Transverse colon (tissue), 4 donors: ENCODE measurements around the gene RGR. TPM values are rescaled to one million over a fixed set of nuclear protein-coding genes. Genes with fewer than 3 reads are reported as not detected.
"Not testable (repeated sequence)": the region's sequence is repeated elsewhere in the genome, so short reads cannot be mapped to it uniquely, and the experiment has no call there.

Experiments
- DNase-seq: peaks from one replicate; pipeline ENCODE4 v3.0.0-alpha.2; 2019
- H3K27ac ChIP-seq, 4 donors: fragments of 200-600 bp; sonication (generic); 2 replicates each; pipeline ENCODE4 v1.5.1; 2016 to 2018; ENCODE audit warnings: inconsistent platforms in 4 of 4
- H3K27me3 ChIP-seq: fragments of 200-600 bp; sonication (generic); 2 replicates; pipeline ENCODE4 v1.5.1; 2017; ENCODE audit warnings: inconsistent platforms
- H3K36me3 ChIP-seq, 4 donors: fragments of 200-600 bp; sonication (generic); 2 replicates each; pipeline ENCODE4 v1.5.1; 2017 to 2019; ENCODE audit warnings: inconsistent platforms in 4 of 4
- H3K4me1 ChIP-seq, 4 donors: fragments of 200-600 bp; sonication (generic); 2 replicates each; pipeline ENCODE4 v1.5.1; 2017 to 2020; ENCODE audit warnings: inconsistent platforms in 4 of 4
- H3K4me3 ChIP-seq, 4 donors: fragments of 200-600 bp; sonication (generic); 1 replicate in 1 of 4; 2 replicates in 3 of 4; pipeline versions ENCODE4 v1.5.1 to v1.6.1; 2017 to 2019; ENCODE audit warnings: inconsistent platforms in 4 of 4
- H3K9me3 ChIP-seq, 2 donors: fragments of 200-600 bp; sonication (generic); 2 replicates each; pipeline ENCODE4 v1.5.1; 2017 to 2019; ENCODE audit warnings: inconsistent platforms in 2 of 2
- EP300 ChIP-seq: sonication (generic); formaldehyde crosslinking; IDR thresholded peaks from one replicate; pipeline ENCODE4 v1.6.1; 2017; ENCODE audit warnings: antibody characterized with exemption, low read depth
- POLR2A ChIP-seq: fragments of 450-650 bp; IDR thresholded peaks from one replicate; pipeline ENCODE4 v1.6.1; 2016; ENCODE audit warnings: antibody characterized with exemption, mild to moderate bottlenecking, moderate library complexity
- POLR2AphosphoS5 ChIP-seq, 3 donors: sonication (generic); formaldehyde crosslinking; IDR thresholded peaks; one replicate each; pipeline ENCODE4 v1.6.1; 2016; ENCODE audit warnings: antibody characterized with exemption in 3 of 3
- WGBS, 2 donors: methylation state at CpG; one replicate each; pipeline ENCODE4 v1.1.5; 2018; ENCODE audit warnings: low coverage in 1 of 2; 5-methylcytosine and 5-hydroxymethylcytosine counted together
- in situ Hi-C, 4 donors: fragments of 200-750 bp; cut with MboI; loops; one replicate each; pipeline versions ENCODE4 v1.15.0 to v1.15.1; 2017; ENCODE audit warnings: low sequenced_read_pairs in 3 of 4, low pct_ligation_motif_present in 1 of 4, low pct_unique_long_range_greater_than_20kb in 1 of 4
- intact Hi-C: fragments of 100-400 bp; cut with DNase I; formaldehyde crosslinking; loops from one replicate; pipeline ENCODE4 v1.15.1; 2023; ENCODE audit warnings: low total_unique reads
- total RNA-seq, 4 donors: library from RNA; depleted of rRNA; stranded (reverse); fragments of >200 nt; gene quantifications; one replicate each; pipeline ENCODE4 v1.1.0, GENCODE V29; 2016
- TF ChIP-seq, protein P1 (sequence below), 5 experiments: fragments of 200-600 bp in 3 of 5; fragments of 450-650 bp in 2 of 5; sonication (generic) in 3 of 5; IDR thresholded peaks; 1 replicate in 2 of 5; 2 replicates in 3 of 5; pipeline ENCODE4 v1.5.1; 2016 to 2017; ENCODE audit warnings: antibody characterized with exemption in 5 of 5, inconsistent platforms in 3 of 5, mild to moderate bottlenecking in 2 of 5, moderate library complexity in 1 of 5

RGR gene
- total RNA-seq, 4 donors from 2014 or later = 1.1 to 6.0 (median 1.2) TPM; not detected in 1

DNA sequence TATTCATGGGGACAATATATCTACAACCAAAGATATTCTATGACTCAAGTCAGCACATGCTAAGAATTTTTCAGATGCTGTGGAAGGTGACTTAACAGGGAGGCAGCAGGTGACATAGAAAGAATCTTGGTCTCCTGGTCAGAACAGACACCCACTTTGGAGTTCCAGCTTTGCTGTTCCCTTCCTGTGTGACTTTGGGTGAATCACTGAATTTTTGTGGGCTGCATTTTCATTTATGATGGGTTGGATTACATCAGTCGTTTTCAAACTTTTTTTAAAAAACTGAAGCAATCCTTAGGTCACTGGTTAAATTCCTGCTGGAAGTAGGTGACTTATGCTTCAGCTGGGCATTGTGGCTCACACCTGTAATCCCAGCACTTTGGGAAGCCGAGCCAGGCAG, 24.9 kb downstream of the RGR start:
- intact Hi-C loops (loop anchor here (5.0 kb wide), 1 partner anchor 268 kb away; no protein-coding TSS in a partner anchor), in situ Hi-C loops (loop anchor here in 3 of 4 donors (5.0 to 10.0 kb wide), 3 partner anchors 263 to 268 kb away; no protein-coding TSS in a partner anchor)
- H3K36me3 ChIP-seq = no peaks in the 10 kb centered on the region
- H3K4me1 ChIP-seq = peaks cover 0 to 5% (median 2%) of the 10 kb centered on the region in 4 donors
- DNase-seq = no peak
- WGBS, 2 donors = 35 to 53% methylated on average over 2 of the region's 2 CpGs
- H3K9me3 ChIP-seq = no peaks in the 10 kb centered on the region
- TF ChIP-seq POLR2A (no peak), POLR2AphosphoS5 (IDR thresholded peaks at IDR 0.05) (no peak), EP300 (no peak)
- TF ChIP-seq, protein P1, sequence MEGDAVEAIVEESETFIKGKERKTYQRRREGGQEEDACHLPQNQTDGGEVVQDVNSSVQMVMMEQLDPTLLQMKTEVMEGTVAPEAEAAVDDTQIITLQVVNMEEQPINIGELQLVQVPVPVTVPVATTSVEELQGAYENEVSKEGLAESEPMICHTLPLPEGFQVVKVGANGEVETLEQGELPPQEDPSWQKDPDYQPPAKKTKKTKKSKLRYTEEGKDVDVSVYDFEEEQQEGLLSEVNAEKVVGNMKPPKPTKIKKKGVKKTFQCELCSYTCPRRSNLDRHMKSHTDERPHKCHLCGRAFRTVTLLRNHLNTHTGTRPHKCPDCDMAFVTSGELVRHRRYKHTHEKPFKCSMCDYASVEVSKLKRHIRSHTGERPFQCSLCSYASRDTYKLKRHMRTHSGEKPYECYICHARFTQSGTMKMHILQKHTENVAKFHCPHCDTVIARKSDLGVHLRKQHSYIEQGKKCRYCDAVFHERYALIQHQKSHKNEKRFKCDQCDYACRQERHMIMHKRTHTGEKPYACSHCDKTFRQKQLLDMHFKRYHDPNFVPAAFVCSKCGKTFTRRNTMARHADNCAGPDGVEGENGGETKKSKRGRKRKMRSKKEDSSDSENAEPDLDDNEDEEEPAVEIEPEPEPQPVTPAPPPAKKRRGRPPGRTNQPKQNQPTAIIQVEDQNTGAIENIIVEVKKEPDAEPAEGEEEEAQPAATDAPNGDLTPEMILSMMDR (IDR thresholded peaks at IDR 0.05) = no peak
- no peak overlapping the region for H3K4me3 ChIP-seq
- H3K27me3 ChIP-seq = peaks cover 12% of the 10 kb centered on the region
- H3K27ac ChIP-seq = no peak overlapping the region

DNA sequence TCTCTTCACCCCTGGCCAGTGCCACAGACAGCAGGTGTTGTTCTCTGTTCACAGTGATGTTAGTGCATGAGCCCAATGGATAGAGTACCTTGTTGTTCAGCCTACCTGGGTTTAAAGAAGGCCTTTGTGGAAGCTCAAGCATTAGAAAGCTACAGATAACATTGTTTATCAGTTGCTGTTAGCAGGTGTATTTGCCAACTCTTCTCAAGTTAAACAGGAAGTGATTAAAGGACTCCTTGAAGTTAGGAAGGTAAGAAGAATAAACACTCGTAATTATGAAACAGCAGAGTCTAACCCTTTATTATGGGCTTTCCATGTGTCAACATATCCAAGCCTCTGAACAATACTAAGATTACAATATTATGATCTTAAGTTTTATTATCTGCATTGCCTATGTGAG, 25.9 kb downstream of the RGR start:
- no peaks in the 10 kb centered on the region for H3K36me3 ChIP-seq
- no peaks in the 10 kb centered on the region for H3K9me3 ChIP-seq
- WGBS, 2 donors = 22 to 40% methylated on average over 1 of the region's 1 CpG
- H3K4me3 ChIP-seq = no peak overlapping the region
- intact Hi-C loops = no loop called here
- no peak for DNase-seq
- peaks cover 12% of the 10 kb centered on the region for H3K27me3 ChIP-seq
- in situ Hi-C loops = no loop called here
- TF ChIP-seq, protein P1 (IDR thresholded peaks at IDR 0.05) = no peak
- TF ChIP-seq POLR2AphosphoS5 (IDR thresholded peaks at IDR 0.05) (no peak), POLR2A (no peak), EP300 (no peak)
- peaks cover 0 to 5% (median 2%) of the 10 kb centered on the region in 4 donors for H3K4me1 ChIP-seq
- peak overlapping the region in 2 of 4 donors; percentile 29 to 57 for H3K27ac ChIP-seq

DNA sequence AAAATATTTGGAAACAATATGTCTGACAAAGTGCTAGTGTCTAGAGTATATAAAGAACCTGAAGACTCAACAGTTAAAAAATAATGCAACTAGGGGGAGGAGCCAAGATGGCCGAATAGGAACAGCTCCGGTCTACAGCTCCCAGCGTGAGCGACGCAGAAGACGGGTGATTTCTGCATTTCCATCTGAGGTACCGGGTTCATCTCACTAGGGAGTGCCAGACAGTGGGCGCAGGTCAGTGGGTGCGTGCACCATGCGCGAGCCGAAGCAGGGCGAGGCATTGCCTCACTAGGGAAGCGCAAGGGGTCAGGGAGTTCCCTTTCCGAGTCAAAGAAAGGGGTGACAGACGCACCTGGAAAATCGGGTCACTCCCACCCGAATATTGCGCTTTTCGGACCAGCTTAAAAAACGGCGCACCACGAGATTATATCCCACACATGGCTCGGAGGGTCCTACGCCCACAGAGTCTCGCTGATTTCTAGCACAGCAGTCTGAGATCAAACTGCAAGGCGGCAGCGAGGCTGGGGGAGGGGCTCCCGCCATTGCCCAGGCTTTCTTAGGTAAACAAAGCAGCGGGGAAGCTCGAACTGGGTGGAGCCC, 35.1 kb downstream of the RGR start:
- not testable (repeated sequence) for H3K9me3 ChIP-seq

DNA sequence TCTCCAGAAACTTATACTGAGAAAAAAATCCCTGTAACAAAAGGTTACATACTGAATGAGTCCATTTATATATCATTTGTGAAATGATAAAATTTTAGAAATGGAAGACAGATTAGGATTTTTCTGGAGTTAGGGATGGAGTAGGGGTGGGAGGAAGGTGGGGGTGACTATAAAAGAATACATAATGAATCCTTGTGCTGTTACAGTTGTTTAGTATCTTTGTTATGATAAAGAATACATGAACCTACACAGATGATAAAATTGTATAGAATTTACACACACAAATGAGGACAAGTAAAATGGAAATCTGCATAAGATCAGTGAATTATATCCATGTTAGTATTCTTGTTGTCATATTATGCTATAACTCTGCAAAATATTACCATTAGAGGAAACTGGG, 41.8 kb downstream of the RGR start:
- no peaks in the 10 kb centered on the region for H3K36me3 ChIP-seq
- H3K9me3 ChIP-seq = no peaks in the 10 kb centered on the region
- TF ChIP-seq POLR2AphosphoS5 (IDR thresholded peaks at IDR 0.05) = no peak
- TF ChIP-seq, protein P1 (IDR thresholded peaks at IDR 0.05) = no peak
- TF ChIP-seq EP300 = no peak
- no peak for TF ChIP-seq POLR2A
- no peak for DNase-seq
- in situ Hi-C loops (no loop called here), intact Hi-C loops (no loop called here)
- H3K27me3 ChIP-seq = no peaks in the 10 kb centered on the region
- H3K4me1 ChIP-seq = no peaks in the 10 kb centered on the region
- H3K4me3 ChIP-seq = no peak overlapping the region
- H3K27ac ChIP-seq = no peak overlapping the region

More for the DNA sequence above, 35.1 kb downstream of the RGR start:
- H3K36me3 ChIP-seq, H3K27ac ChIP-seq, intact Hi-C loops, H3K4me3 ChIP-seq, H3K4me1 ChIP-seq, in situ Hi-C loops, DNase-seq, H3K27me3 ChIP-seq: not testable (repeated sequence)
- WGBS, 2 donors = 80 to 82% methylated on average over 5 to 30 of the region's 31 CpGs

DNA sequence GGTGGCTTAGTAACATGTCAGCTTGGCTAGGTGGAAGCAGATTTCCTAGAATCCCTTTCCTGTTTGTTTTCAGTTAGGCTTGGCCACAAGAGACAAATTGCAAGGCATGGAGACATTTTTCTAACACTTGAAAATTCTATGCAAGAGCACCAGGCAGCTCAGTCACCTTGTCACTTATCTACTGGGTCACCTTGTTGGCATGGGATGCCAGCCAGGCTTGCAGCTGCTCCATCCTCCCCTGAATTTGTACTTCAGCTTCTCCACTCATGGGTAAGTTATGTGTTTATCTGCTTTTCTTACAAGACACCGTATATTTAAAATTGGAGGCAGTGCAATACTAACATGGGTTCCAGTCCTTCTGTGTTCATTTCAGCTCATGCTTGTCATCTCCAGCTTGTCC, 43.3 kb downstream of the RGR start:
- DNase-seq = no peak
- intact Hi-C loops = no loop called here
- TF ChIP-seq, protein P1 (IDR thresholded peaks at IDR 0.05) = no peak
- TF ChIP-seq POLR2AphosphoS5 (IDR thresholded peaks at IDR 0.05) (no peak), POLR2A (no peak), EP300 (no peak)
- 71 to 91% methylated on average over 1 of the region's 1 CpG for WGBS, 2 donors
- Histone ChIP-seq H3K4me3 (no peak overlapping the region), H3K4me1 (no peaks in the 10 kb centered on the region), H3K9me3 (no peaks in the 10 kb centered on the region), H3K27ac (no peak overlapping the region), H3K36me3 (no peaks in the 10 kb centered on the region), H3K27me3 (no peaks in the 10 kb centered on the region)
- in situ Hi-C loops = no loop called here
